Esophagus mucosa (tissue), 1 donor: ENCODE measurements around the gene CCDC59. TPM values are rescaled to one million over a fixed set of nuclear protein-coding genes. Genes with fewer than 3 reads are reported as not detected.

ENCODE experiments used
- ATAC-seq: fragments of 200-7000 bp; cut with Tn5 transposase; one replicate; pipeline ENCODE4 v1.9.1; 2020
- total RNA-seq: library from RNA; stranded (reverse); gene quantifications from one replicate; pipeline ENCODE4 v1.2.4, GENCODE V29; 2023
- donor health status: DM: yes; HTN: yes; CAD: no.

The CCDC59 gene
- total RNA-seq, 1 donor from 2014 or later = 27.1 TPM

GRCh38 chr12:82314406-82314892 lies 43.7 kb downstream of the CCDC59 start:
- peak; percentile 93 for ATAC-seq

Other genes with a start within 250 kb of the CCDC59 start
- 7.3 TPM for gene METTL25, start 142 bp upstream of the CCDC59 start, total RNA-seq